HEK293 (cell line): Measurements from ENCODE around the gene MGMT.

Source experiments
- CTCF ChIA-PET: fragments of 350-600 bp; formaldehyde crosslinking; extraction: SDS; loops from one replicate; lab custom pipeline; 2021; ENCODE audit warnings: antibody characterized with exemption; lab: Yijun Ruan, JAX
- POLR2A ChIA-PET: fragments of 300-600 bp; formaldehyde crosslinking; extraction: SDS; loops from one replicate; lab custom pipeline; 2020; ENCODE audit warnings: antibody characterized with exemption, inconsistent platforms; lab: Yijun Ruan, JAX
- H3K27ac ChIP-seq: fragments of 200-500 bp; sonication (Bioruptor generic); 2 replicates; pipeline ENCODE4 v1.5.1; 2014; ENCODE audit warnings: low read depth, low read length, control low read depth, inconsistent platforms; ENCODE audit errors: extremely low read depth
- H3K36me3 ChIP-seq, 2 experiments: fragments of 200-500 bp in 1 of 2; sonication (Bioruptor generic) in 1 of 2; 1 replicate in 1 of 2; 2 replicates in 1 of 2; pipeline ENCODE4 v1.5.1; 2014 to 2017; ENCODE audit warnings: inconsistent platforms in 2 of 2, low read length in 2 of 2; ENCODE audit not compliant: control insufficient read depth in 2 of 2, insufficient read depth in 1 of 2
- H3K4me1 ChIP-seq: fragments of 200-500 bp; sonication (Bioruptor generic); 2 replicates; pipeline ENCODE4 v1.5.1; 2014; ENCODE audit warnings: mild to moderate bottlenecking, low read length, inconsistent platforms; ENCODE audit not compliant: control insufficient read depth, insufficient read depth
- H3K4me3 ChIP-seq: 2 replicates; pipeline ENCODE4 v1.5.1; 2011; ENCODE audit warnings: low read depth, mild to moderate bottlenecking, control low read depth, low read length, moderate library complexity
- H3K9me3 ChIP-seq: fragments of 200-500 bp; sonication (Bioruptor generic); 2 replicates; pipeline ENCODE4 v1.5.1; 2014; ENCODE audit warnings: low read depth, low read length, inconsistent platforms; ENCODE audit not compliant: control insufficient read depth, insufficient read depth
- ATF2 ChIP-seq: fragments of 450-650 bp; formaldehyde crosslinking; IDR thresholded peaks from 2 replicates; pipeline ENCODE4 v1.5.1; 2016; ENCODE audit warnings: missing biosample characterization, missing genetic modification characterization, low read depth
- ZNF16 ChIP-seq: fragments of 450-650 bp; formaldehyde crosslinking; IDR thresholded peaks from 2 replicates; pipeline ENCODE4 v1.5.1; 2016; ENCODE audit warnings: low read depth, missing biosample characterization, missing genetic modification characterization
- ZNF335 ChIP-seq: fragments of 450-650 bp; formaldehyde crosslinking; conservative IDR thresholded peaks from 2 replicates; pipeline ENCODE4 v1.5.1; 2016; ENCODE audit warnings: missing biosample characterization, missing genetic modification characterization
- ZNF621 ChIP-seq: fragments of 450-650 bp; formaldehyde crosslinking; IDR thresholded peaks from 2 replicates; pipeline ENCODE4 v1.5.1; 2017; ENCODE audit warnings: missing biosample characterization, missing genetic modification characterization
- ZNF768 ChIP-seq: fragments of 450-650 bp; formaldehyde crosslinking; IDR thresholded peaks from 2 replicates; pipeline ENCODE4 v1.5.1; 2018; ENCODE audit warnings: missing biosample characterization, mild to moderate bottlenecking, missing genetic modification characterization
- ZNF785 ChIP-seq: fragments of 450-650 bp; formaldehyde crosslinking; IDR thresholded peaks from 2 replicates; pipeline ENCODE4 v1.5.1; 2016; ENCODE audit warnings: missing biosample characterization, missing genetic modification characterization
- ZNF792 ChIP-seq: fragments of 450-650 bp; formaldehyde crosslinking; IDR thresholded peaks from 2 replicates; pipeline ENCODE4 v1.5.1; 2016; ENCODE audit warnings: missing biosample characterization, missing genetic modification characterization
- TF ChIP-seq, protein P1 (sequence below): fragments of 450-650 bp; formaldehyde crosslinking; IDR thresholded peaks from 2 replicates; pipeline ENCODE4 v1.5.1; 2016; ENCODE audit warnings: missing biosample characterization, missing genetic modification characterization
- TF ChIP-seq, protein P2 (sequence below): fragments of 450-650 bp; formaldehyde crosslinking; IDR thresholded peaks from 2 replicates; pipeline ENCODE4 v1.5.1; 2016; ENCODE audit warnings: missing biosample characterization, missing genetic modification characterization

The MGMT gene

DNA sequence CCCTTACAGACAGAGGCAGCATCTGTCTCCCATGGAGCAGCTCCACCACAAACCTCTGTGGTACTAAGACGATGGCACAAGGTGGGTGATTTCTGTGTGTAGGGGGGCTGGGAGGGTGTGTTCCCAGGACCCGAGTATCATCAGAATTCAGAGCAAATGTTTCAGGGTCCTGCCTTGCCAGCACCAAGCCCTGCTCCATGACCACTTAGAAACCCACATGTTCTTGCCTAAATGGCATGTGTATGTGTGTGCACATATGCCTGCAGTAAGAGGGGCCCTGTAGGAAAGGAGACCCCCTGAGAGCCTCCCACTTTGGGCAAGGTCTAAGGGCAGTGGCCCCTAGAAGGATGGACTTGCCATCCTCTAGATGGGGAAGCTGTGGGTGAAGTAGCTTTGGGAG, 17.1 kb upstream of the MGMT start:
- Histone ChIP-seq H3K27ac (no peak overlapping the region), H3K4me1 (no peaks in the 10 kb centered on the region), H3K36me3 (no peaks in the 10 kb centered on the region), H3K9me3 (no peaks in the 10 kb centered on the region; the same call in 1 of the 2 replicates), H3K4me3 (no peak overlapping the region)
- CTCF ChIA-PET, result interaction anchor here (0.5 kb wide), 1 partner anchor 488 kb away, joined by 3 read pairs; no protein-coding TSS in a partner anchor
- TF ChIP-seq, protein P1, sequence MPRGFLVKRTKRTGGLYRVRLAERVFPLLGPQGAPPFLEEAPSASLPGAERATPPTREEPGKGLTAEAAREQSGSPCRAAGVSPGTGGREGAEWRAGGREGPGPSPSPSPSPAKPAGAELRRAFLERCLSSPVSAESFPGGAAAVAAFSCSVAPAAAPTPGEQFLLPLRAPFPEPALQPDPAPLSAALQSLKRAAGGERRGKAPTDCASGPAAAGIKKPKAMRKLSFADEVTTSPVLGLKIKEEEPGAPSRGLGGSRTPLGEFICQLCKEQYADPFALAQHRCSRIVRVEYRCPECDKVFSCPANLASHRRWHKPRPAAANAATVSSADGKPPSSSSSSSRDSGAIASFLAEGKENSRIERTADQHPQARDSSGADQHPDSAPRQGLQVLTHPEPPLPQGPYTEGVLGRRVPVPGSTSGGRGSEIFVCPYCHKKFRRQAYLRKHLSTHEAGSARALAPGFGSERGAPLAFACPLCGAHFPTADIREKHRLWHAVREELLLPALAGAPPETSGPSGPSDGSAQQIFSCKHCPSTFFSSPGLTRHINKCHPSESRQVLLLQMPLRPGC, result no peak
- TF ChIP-seq ZNF335 (tag by site-specific recombination) (no peak), ZNF792 (no peak), ZNF621 (tag by site-specific recombination) (no peak)
- POLR2A ChIA-PET, result no interaction called here

GRCh38 chr10:129450391-129450790, 16.6 kb upstream of the MGMT start:
- Histone ChIP-seq H3K9me3 (no peaks in the 10 kb centered on the region; the same call in 1 of the 2 replicates), H3K4me1 (no peaks in the 10 kb centered on the region), H3K4me3 (no peak overlapping the region), H3K27ac (no peak overlapping the region), H3K36me3 (no peaks in the 10 kb centered on the region)
- TF ChIP-seq, protein P2, sequence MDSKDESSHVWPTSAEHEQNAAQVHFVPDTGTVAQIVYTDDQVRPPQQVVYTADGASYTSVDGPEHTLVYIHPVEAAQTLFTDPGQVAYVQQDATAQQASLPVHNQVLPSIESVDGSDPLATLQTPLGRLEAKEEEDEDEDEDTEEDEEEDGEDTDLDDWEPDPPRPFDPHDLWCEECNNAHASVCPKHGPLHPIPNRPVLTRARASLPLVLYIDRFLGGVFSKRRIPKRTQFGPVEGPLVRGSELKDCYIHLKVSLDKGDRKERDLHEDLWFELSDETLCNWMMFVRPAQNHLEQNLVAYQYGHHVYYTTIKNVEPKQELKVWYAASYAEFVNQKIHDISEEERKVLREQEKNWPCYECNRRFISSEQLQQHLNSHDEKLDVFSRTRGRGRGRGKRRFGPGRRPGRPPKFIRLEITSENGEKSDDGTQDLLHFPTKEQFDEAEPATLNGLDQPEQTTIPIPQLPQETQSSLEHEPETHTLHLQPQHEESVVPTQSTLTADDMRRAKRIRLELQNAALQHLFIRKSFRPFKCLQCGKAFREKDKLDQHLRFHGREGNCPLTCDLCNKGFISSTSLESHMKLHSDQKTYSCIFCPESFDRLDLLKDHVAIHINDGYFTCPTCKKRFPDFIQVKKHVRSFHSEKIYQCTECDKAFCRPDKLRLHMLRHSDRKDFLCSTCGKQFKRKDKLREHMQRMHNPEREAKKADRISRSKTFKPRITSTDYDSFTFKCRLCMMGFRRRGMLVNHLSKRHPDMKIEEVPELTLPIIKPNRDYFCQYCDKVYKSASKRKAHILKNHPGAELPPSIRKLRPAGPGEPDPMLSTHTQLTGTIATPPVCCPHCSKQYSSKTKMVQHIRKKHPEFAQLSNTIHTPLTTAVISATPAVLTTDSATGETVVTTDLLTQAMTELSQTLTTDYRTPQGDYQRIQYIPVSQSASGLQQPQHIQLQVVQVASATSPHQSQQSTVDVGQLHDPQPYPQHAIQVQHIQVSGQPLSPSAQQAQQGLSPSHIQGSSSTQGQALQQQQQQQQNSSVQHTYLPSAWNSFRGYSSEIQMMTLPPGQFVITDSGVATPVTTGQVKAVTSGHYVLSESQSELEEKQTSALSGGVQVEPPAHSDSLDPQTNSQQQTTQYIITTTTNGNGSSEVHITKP (tag by site-specific recombination), result peak; percentile 90
- no peak for TF ChIP-seq ZNF785 (tag by site-specific recombination)
- ChIA-PET POLR2A (no interaction called here), CTCF (no interaction called here)

GRCh38 chr10:129455625-129456024, 11.4 kb upstream of the MGMT start:
- H3K4me1 ChIP-seq, result no peaks in the 10 kb centered on the region
- H3K27ac ChIP-seq, result no peak overlapping the region
- no peaks in the 10 kb centered on the region for H3K36me3 ChIP-seq
- no peaks in the 10 kb centered on the region; the same call in 1 of the 2 replicates for H3K9me3 ChIP-seq
- CTCF ChIA-PET, result no interaction called here
- no peak overlapping the region for H3K4me3 ChIP-seq
- POLR2A ChIA-PET, result no interaction called here
- TF ChIP-seq, protein P1, result no peak

- ChIA-PET POLR2A (no interaction called here), CTCF (no interaction called here)
- TF ChIP-seq ZNF16 (tag by site-specific recombination) (no peak), ZNF768 (peak; percentile 50), ATF2 (tag by site-specific recombination) (peak; percentile 55; the same call in 1 of the 2 replicates)
- H3K27ac ChIP-seq, result no peak overlapping the region
- H3K4me3 ChIP-seq, result no peak overlapping the region
- no peaks in the 10 kb centered on the region for H3K36me3 ChIP-seq
- no peaks in the 10 kb centered on the region for H3K4me1 ChIP-seq
- no peaks in the 10 kb centered on the region for H3K9me3 ChIP-seq
These were observed 7.1 kb upstream of the MGMT start for GRCh38 chr10:129459762-129460539.
